WTC11 (cell line): ENCODE results near the gene OSBP2.

Source experiments
- CTCF ChIP-seq: fragments of 200-600 bp; IDR thresholded peaks from 2 replicates; pipeline ENCODE4 v1.8.0; 2022; ENCODE audit warnings: antibody characterized with exemption
- TF ChIP-seq, protein P1 (sequence below): sonication (generic); formaldehyde crosslinking; IDR thresholded peaks from 2 replicates; pipeline ENCODE4 v1.8.0; 2023; ENCODE audit warnings: missing genetic modification reagents, mild to moderate bottlenecking, borderline replicate concordance

- TF ChIP-seq, protein P1, sequence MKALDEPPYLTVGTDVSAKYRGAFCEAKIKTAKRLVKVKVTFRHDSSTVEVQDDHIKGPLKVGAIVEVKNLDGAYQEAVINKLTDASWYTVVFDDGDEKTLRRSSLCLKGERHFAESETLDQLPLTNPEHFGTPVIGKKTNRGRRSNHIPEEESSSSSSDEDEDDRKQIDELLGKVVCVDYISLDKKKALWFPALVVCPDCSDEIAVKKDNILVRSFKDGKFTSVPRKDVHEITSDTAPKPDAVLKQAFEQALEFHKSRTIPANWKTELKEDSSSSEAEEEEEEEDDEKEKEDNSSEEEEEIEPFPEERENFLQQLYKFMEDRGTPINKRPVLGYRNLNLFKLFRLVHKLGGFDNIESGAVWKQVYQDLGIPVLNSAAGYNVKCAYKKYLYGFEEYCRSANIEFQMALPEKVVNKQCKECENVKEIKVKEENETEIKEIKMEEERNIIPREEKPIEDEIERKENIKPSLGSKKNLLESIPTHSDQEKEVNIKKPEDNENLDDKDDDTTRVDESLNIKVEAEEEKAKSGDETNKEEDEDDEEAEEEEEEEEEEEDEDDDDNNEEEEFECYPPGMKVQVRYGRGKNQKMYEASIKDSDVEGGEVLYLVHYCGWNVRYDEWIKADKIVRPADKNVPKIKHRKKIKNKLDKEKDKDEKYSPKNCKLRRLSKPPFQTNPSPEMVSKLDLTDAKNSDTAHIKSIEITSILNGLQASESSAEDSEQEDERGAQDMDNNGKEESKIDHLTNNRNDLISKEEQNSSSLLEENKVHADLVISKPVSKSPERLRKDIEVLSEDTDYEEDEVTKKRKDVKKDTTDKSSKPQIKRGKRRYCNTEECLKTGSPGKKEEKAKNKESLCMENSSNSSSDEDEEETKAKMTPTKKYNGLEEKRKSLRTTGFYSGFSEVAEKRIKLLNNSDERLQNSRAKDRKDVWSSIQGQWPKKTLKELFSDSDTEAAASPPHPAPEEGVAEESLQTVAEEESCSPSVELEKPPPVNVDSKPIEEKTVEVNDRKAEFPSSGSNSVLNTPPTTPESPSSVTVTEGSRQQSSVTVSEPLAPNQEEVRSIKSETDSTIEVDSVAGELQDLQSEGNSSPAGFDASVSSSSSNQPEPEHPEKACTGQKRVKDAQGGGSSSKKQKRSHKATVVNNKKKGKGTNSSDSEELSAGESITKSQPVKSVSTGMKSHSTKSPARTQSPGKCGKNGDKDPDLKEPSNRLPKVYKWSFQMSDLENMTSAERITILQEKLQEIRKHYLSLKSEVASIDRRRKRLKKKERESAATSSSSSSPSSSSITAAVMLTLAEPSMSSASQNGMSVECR (CRISPR knock-in tag), result no peak
- no peak for TF ChIP-seq CTCF
Measured at GRCh38 chr22:30697975-30698374, 3.3 kb downstream of the OSBP2 start.
